Activated naive CD8-positive, alpha-beta T cell (primary cell): ENCODE data around the gene TMEM127.

Source experiments
- H3K27ac Mint-ChIP-seq: one replicate; pipeline ENCODE4 v1.8.0; 2021; ENCODE audit warnings: mixed read lengths
- H3K27me3 Mint-ChIP-seq: one replicate; pipeline ENCODE4 v1.8.0; 2021; ENCODE audit warnings: mixed read lengths
- H3K36me3 Mint-ChIP-seq: one replicate; pipeline ENCODE4 v1.8.0; 2021; ENCODE audit warnings: mixed read lengths
- H3K4me1 Mint-ChIP-seq: one replicate; pipeline ENCODE4 v1.8.0; 2021; ENCODE audit warnings: low read depth, mixed read lengths
- H3K4me3 Mint-ChIP-seq: one replicate; pipeline ENCODE4 v1.8.0; 2021; ENCODE audit warnings: mild to moderate bottlenecking, mixed read lengths
- H3K9me3 Mint-ChIP-seq: one replicate; pipeline ENCODE4 v1.8.0; 2021; ENCODE audit warnings: low read depth, mixed read lengths

TMEM127 gene

GRCh38 chr2:96254571-96254970 lies 11.2 kb downstream of the TMEM127 start:
- no peaks in the 10 kb centered on the region for H3K27me3 Mint-ChIP-seq
- no peak overlapping the region for H3K4me3 Mint-ChIP-seq
- peaks cover 3% of the 10 kb centered on the region for H3K36me3 Mint-ChIP-seq
- H3K4me1 Mint-ChIP-seq, result peaks cover 60% of the 10 kb centered on the region
- no peaks in the 10 kb centered on the region for H3K9me3 Mint-ChIP-seq
- H3K27ac Mint-ChIP-seq, result peak overlapping the region; percentile 68

DNA sequence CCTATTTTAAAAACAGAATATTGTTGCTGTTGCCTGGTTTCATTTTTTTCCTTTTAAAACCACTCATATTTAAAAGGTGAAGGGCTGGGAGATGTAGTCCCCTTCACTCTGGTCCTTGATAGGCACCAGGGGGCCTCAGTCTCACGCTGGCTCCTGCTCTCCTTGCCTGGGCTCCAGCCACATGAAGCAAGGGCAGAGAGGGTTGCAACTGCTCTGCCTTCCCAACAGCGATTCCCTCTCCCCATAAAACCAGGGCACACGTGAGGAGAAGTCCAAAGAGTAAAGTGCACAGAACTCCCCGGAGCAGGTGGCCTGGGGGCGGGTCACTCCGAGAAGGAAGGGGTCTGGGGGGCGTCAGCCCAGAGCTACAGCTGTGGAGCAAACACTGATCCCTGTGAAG lies 12.8 kb downstream of the TMEM127 start:
- Mint-ChIP-seq H3K27me3 (no peaks in the 10 kb centered on the region), H3K4me3 (no peak overlapping the region), H3K4me1 (peaks cover 47% of the 10 kb centered on the region), H3K27ac (no peak overlapping the region), H3K36me3 (peaks cover 3% of the 10 kb centered on the region), H3K9me3 (no peaks in the 10 kb centered on the region)

DNA sequence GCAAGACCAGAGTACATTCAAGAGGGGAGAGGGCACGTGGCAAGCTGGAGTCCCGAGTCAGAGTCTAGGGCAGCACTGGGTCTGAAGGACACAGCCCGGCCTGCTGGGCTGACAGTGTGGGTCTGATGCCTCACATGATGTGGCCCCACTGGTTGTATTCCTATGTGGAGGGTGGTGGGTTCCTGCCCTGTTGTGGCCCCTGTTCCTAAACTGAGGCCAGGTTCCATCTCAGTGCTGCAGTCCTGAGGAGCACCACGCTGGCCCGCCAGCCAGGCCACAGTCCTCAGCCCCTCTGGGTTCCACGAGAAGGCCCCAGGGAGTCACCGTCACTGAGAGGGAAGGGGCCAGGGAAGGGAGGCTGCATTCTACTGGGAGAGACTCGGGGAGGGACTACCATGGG lies 13.3 kb downstream of the TMEM127 start:
- Mint-ChIP-seq H3K4me1 (peaks cover 46% of the 10 kb centered on the region), H3K27me3 (no peaks in the 10 kb centered on the region), H3K36me3 (peaks cover 3% of the 10 kb centered on the region), H3K4me3 (no peak overlapping the region), H3K27ac (no peak overlapping the region), H3K9me3 (no peaks in the 10 kb centered on the region)

- H3K4me1 Mint-ChIP-seq, result peaks cover 43% of the 10 kb centered on the region
- H3K9me3 Mint-ChIP-seq, result no peaks in the 10 kb centered on the region
- H3K27me3 Mint-ChIP-seq, result no peaks in the 10 kb centered on the region
- no peak overlapping the region for H3K4me3 Mint-ChIP-seq
- H3K36me3 Mint-ChIP-seq, result peaks cover 3% of the 10 kb centered on the region
- H3K27ac Mint-ChIP-seq, result peak overlapping the region; percentile 66
Observed at GRCh38 chr2:96251721-96252292, 14.0 kb downstream of the TMEM127 start.

GRCh38 chr2:96250188-96250587 lies 15.6 kb downstream of the TMEM127 start:
- H3K27ac Mint-ChIP-seq, result peak overlapping the region; percentile 66
- H3K36me3 Mint-ChIP-seq, result peaks cover 4% of the 10 kb centered on the region
- peaks cover 44% of the 10 kb centered on the region for H3K4me1 Mint-ChIP-seq
- H3K9me3 Mint-ChIP-seq, result no peaks in the 10 kb centered on the region
- no peaks in the 10 kb centered on the region for H3K27me3 Mint-ChIP-seq
- no peak overlapping the region for H3K4me3 Mint-ChIP-seq

DNA sequence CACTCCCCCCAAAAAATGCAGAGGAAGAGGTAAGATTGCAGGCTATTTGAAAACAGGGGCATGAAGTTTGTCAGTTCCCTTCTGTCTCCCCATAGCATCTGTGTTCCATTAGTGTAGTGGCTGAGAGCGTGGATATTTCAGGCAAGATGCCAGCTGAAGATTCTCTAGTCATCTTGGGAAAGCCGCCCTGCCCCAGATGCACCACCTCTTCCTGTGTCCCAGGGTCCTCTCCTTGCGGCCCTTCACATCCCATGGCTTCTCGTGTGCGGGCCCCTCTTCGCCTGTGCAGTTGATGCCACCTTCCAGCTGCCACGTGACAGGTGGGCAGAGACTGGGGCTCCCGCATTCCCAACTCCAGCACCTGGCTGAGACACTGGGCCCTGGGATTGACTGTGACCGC lies 16.1 kb downstream of the TMEM127 start:
- no peak overlapping the region for H3K4me3 Mint-ChIP-seq
- peaks cover 4% of the 10 kb centered on the region for H3K36me3 Mint-ChIP-seq
- H3K9me3 Mint-ChIP-seq, result no peaks in the 10 kb centered on the region
- H3K4me1 Mint-ChIP-seq, result peaks cover 42% of the 10 kb centered on the region
- H3K27me3 Mint-ChIP-seq, result no peaks in the 10 kb centered on the region
- peak overlapping the region; percentile 54 for H3K27ac Mint-ChIP-seq

DNA sequence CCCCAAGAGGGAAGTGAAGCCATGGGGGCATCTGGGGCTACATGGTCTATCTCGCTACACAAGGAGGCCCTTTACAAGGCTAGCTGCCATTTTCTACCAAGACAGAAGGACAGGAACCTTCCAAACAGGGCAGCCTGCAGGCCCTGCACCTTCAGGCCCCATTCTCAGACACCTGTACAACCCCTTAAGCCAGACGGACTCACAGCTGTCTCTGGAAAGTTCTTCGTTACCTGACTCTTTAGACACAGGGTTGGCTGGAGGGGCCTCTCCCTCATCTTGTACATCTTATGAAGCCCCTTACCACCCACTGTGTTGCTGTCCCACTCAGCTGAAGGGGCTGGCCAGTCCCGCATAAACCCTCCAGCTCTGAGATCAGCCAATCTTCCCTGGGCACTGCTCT lies 17.2 kb downstream of the TMEM127 start:
- Mint-ChIP-seq H3K9me3 (no peaks in the 10 kb centered on the region), H3K27me3 (no peaks in the 10 kb centered on the region), H3K36me3 (peaks cover 4% of the 10 kb centered on the region), H3K4me3 (no peak overlapping the region), H3K4me1 (peaks cover 34% of the 10 kb centered on the region), H3K27ac (no peak overlapping the region)

DNA sequence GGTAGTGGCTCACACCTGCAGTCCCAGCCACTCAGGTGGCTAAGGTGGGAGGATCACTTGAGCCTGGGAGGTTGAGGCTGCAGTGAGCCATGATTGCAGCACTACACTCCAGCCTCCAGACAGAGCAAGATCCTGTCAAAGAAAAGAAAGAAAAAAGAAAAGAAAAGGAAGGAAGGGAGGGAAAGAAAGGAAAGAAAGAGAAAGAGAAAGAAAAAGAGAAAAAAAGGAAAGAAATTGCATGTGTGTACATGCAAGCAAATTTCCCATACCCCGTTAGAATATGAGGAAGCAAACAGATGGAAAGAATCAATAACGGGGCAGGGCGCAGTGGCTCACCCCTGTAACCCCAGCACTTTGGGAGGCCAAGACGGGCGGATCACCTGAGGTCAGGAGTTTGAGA lies 17.9 kb downstream of the TMEM127 start:
- Mint-ChIP-seq H3K9me3 (no peaks in the 10 kb centered on the region), H3K27ac (peak overlapping the region; percentile 77), H3K4me3 (no peak overlapping the region), H3K27me3 (no peaks in the 10 kb centered on the region), H3K4me1 (peaks cover 38% of the 10 kb centered on the region), H3K36me3 (peaks cover 4% of the 10 kb centered on the region)

DNA sequence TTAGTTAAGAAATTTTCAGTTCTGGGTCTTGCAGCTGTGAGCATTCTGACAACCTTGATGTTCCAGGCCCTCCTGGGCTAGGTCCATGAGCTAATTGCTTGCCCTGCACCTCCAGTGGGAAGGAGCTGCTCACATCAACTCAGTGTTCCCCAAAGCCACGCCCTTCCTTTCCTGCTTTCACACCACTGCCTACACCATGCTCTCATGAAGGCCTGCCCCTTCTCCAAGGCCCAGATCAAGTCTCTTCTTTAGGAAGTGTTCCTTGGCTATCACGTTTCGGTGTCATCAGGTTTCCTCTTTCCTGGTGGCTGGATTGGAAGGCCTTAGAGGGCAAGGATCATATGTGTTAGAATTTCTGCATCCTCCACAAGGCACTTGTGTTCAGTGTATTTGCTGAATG lies 18.8 kb downstream of the TMEM127 start:
- Mint-ChIP-seq H3K4me3 (no peak overlapping the region), H3K9me3 (no peaks in the 10 kb centered on the region), H3K27me3 (no peaks in the 10 kb centered on the region), H3K36me3 (peaks cover 4% of the 10 kb centered on the region), H3K27ac (peak overlapping the region; percentile 2), H3K4me1 (peaks cover 45% of the 10 kb centered on the region)

DNA sequence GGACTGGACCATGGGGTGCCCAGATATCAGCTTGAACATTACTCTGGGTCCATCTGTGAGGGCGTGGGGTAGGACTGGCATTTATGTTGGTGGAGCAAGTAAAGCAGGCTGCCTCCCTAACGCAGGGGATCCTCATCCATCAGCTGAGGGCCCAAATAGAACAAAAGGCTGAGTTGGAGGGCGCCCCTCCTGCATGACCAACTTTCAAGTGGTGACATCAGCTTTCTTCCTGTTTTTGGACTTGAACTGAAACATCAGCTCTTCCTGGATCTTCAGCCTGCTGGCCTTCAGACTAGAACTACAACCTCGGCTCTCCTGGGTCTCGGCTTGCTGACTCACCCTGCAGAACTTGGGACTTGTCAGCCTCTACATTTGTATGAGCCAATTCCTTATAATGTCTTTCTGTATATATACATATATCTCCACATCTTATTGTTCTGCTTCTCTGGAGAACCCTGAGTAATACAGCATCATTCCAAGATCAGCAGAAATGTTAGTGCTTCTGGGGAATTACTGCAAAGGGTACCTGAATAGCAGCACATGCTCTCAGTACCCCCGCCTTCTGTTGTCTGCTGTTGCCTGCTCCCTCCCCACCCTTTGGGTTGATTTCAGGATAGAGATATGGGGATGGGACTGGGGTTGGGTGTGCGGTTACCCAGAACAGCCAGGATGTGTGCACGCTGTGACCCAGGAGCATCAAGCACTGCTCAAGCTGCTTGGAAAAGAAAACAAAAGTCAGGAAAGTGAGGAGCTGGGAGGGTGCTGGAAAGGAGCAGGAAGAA lies 20.0 kb downstream of the TMEM127 start:
- no peak overlapping the region for H3K4me3 Mint-ChIP-seq
- no peaks in the 10 kb centered on the region for H3K27me3 Mint-ChIP-seq
- H3K4me1 Mint-ChIP-seq, result peaks cover 55% of the 10 kb centered on the region
- peaks cover 4% of the 10 kb centered on the region for H3K36me3 Mint-ChIP-seq
- H3K27ac Mint-ChIP-seq, result peak overlapping the region; percentile 72
- no peaks in the 10 kb centered on the region for H3K9me3 Mint-ChIP-seq

- Mint-ChIP-seq H3K27me3 (no peaks in the 10 kb centered on the region), H3K27ac (no peak overlapping the region), H3K9me3 (no peaks in the 10 kb centered on the region), H3K36me3 (peaks cover 4% of the 10 kb centered on the region), H3K4me3 (no peak overlapping the region), H3K4me1 (peaks cover 55% of the 10 kb centered on the region)
Observed at GRCh38 chr2:96243843-96244242, 22.0 kb downstream of the TMEM127 start.

- Mint-ChIP-seq H3K36me3 (peaks cover 6% of the 10 kb centered on the region), H3K4me3 (peak overlapping the region; percentile 54), H3K4me1 (peaks cover 50% of the 10 kb centered on the region), H3K27ac (peak overlapping the region; percentile 92), H3K9me3 (no peaks in the 10 kb centered on the region), H3K27me3 (no peaks in the 10 kb centered on the region)
Observed at GRCh38 chr2:96241900-96242611, 23.7 kb downstream of the TMEM127 start.

GRCh38 chr2:96241227-96241626 lies 24.6 kb downstream of the TMEM127 start:
- peak overlapping the region; percentile 20 for H3K4me3 Mint-ChIP-seq
- peaks cover 41% of the 10 kb centered on the region for H3K4me1 Mint-ChIP-seq

GRCh38 chr2:96240341-96241038 lies 25.3 kb downstream of the TMEM127 start:
- Mint-ChIP-seq H3K36me3 (peaks cover 8% of the 10 kb centered on the region), H3K27me3 (no peaks in the 10 kb centered on the region), H3K4me1 (peaks cover 34% of the 10 kb centered on the region), H3K4me3 (no peak overlapping the region), H3K27ac (peak overlapping the region; percentile 76), H3K9me3 (no peaks in the 10 kb centered on the region)

More at GRCh38 chr2:96241227-96241626, 24.6 kb downstream of the TMEM127 start:
- Mint-ChIP-seq H3K27ac (peak overlapping the region; percentile 92), H3K36me3 (peaks cover 6% of the 10 kb centered on the region), H3K27me3 (no peaks in the 10 kb centered on the region), H3K9me3 (no peaks in the 10 kb centered on the region)
